SU-DHL-6 (cell line): ENCODE data around the gene GPR180.

Experiments used
- H2AFZ ChIP-seq: fragments of 200-600 bp; sonication (generic); 2 replicates; pipeline ENCODE4 v1.6.1; 2014; ENCODE audit warnings: low read depth, mild to moderate bottlenecking, moderate library complexity, mixed read lengths, antibody characterized with exemption, low read length; ENCODE audit not compliant: severe bottlenecking
- H3F3A ChIP-seq: fragments of 200-600 bp; shearing (Covaris generic); 2 replicates; pipeline ENCODE4 v1.6.0; 2016; ENCODE audit warnings: antibody characterized with exemption, mild to moderate bottlenecking; ENCODE audit not compliant: insufficient read depth
- H3K27ac ChIP-seq: fragments of 200-600 bp; sonication (generic); 2 replicates; pipeline ENCODE4 v1.5.1; 2016; ENCODE audit warnings: low read depth, mild to moderate bottlenecking, low read length, moderate library complexity, mixed read lengths
- H3K27me3 ChIP-seq: fragments of 200-600 bp; sonication (generic), shearing (Covaris generic); 2 replicates; pipeline ENCODE4 v1.6.0; 2014; ENCODE audit warnings: mild to moderate bottlenecking, low read length
- H3K36me3 ChIP-seq: fragments of 200-600 bp; sonication (generic); 2 replicates; pipeline ENCODE4 v1.6.1; 2014; ENCODE audit warnings: mild to moderate bottlenecking, low read length, mixed read lengths
- H3K4me2 ChIP-seq: fragments of 300-600, 200-600 bp; shearing (Covaris generic), sonication (generic); 2 replicates; pipeline ENCODE4 v1.6.0; 2014; ENCODE audit warnings: low read length, low read depth, mild to moderate bottlenecking; ENCODE audit not compliant: poor library complexity, severe bottlenecking
- H3K4me3 ChIP-seq: fragments of 200-600 bp; sonication (generic); 2 replicates; pipeline ENCODE4 v1.5.1; 2014; ENCODE audit warnings: antibody characterized with exemption, low read length, mild to moderate bottlenecking, mixed read lengths; ENCODE audit not compliant: insufficient read depth, poor library complexity, severe bottlenecking
- H3K79me2 ChIP-seq: fragments of 200-600 bp; sonication (generic); 2 replicates; pipeline ENCODE4 v1.6.1; 2014; ENCODE audit warnings: mild to moderate bottlenecking, low read length, moderate library complexity; ENCODE audit not compliant: insufficient read depth
- H3K9ac ChIP-seq: fragments of 200-600 bp; sonication (generic); 2 replicates; pipeline ENCODE4 v1.7.0; 2014; ENCODE audit warnings: mild to moderate bottlenecking, low read length
- H3K9me2 ChIP-seq: fragments of 200-600 bp; sonication (generic); replicated peaks from 2 replicates; pipeline ENCODE4 v1.6.1; 2014; ENCODE audit warnings: low read length; ENCODE audit not compliant: insufficient read depth
- H3K9me3 ChIP-seq: fragments of 200-600 bp; sonication (generic); 2 replicates; pipeline ENCODE4 v1.6.1; 2014; ENCODE audit warnings: low read length, mixed read lengths; ENCODE audit not compliant: insufficient read depth
- H4K20me1 ChIP-seq: fragments of 200-600 bp; sonication (generic); 2 replicates; pipeline ENCODE4 v1.6.1; 2014; ENCODE audit warnings: low read depth, mild to moderate bottlenecking, antibody characterized with exemption, low read length, moderate library complexity, mixed read lengths
- CTCF ChIP-seq: fragments of 200-600 bp; sonication (generic); IDR thresholded peaks from one replicate; pipeline ENCODE4 v1.5.1; 2017; ENCODE audit warnings: antibody characterized with exemption, mild to moderate bottlenecking, low read length, moderate library complexity; ENCODE audit not compliant: insufficient read depth, poor library complexity, severe bottlenecking
- EZH2phosphoT487 ChIP-seq: fragments of 200-600 bp; sonication (generic), shearing (Covaris generic); conservative IDR thresholded peaks from 2 replicates; pipeline ENCODE4 v1.6.1; 2018; ENCODE audit warnings: mild to moderate bottlenecking, antibody characterized with exemption, low read length, moderate library complexity, mixed read lengths

GPR180 gene

GRCh38 chr13:94561126-94561525 is 40.5 kb upstream of the GPR180 start:
- Histone ChIP-seq H3K27me3 (no peaks in the 10 kb centered on the region), H3K27ac (no peak overlapping the region), H3K36me3 (no peaks in the 10 kb centered on the region), H3K9me3 (no peaks in the 10 kb centered on the region), H3K4me2 (no peak overlapping the region), H3K4me3 (no peak overlapping the region), H3K9ac (no peak overlapping the region), H4K20me1 (no peaks in the 10 kb centered on the region), H3F3A (no peaks in the 10 kb centered on the region), H3K9me2 (no peaks in the 10 kb centered on the region), H2AFZ (no peak overlapping the region), H3K79me2 (no peaks in the 10 kb centered on the region)
- TF ChIP-seq EZH2phosphoT487 (no peak), CTCF (no peak)

- no peak overlapping the region for H2AFZ ChIP-seq
- TF ChIP-seq CTCF (no peak), EZH2phosphoT487 (no peak)
- H3K4me2 ChIP-seq = no peak overlapping the region
- no peaks in the 10 kb centered on the region for H3K9me3 ChIP-seq
- no peaks in the 10 kb centered on the region for H3K79me2 ChIP-seq
- no peak overlapping the region for H3K9ac ChIP-seq
- no peak overlapping the region for H3K4me3 ChIP-seq
- no peak overlapping the region for H3K27ac ChIP-seq
- H3K9me2 ChIP-seq = no peaks in the 10 kb centered on the region
- H3K36me3 ChIP-seq = no peaks in the 10 kb centered on the region
- H3F3A ChIP-seq = no peaks in the 10 kb centered on the region
- H4K20me1 ChIP-seq = no peaks in the 10 kb centered on the region
- no peaks in the 10 kb centered on the region for H3K27me3 ChIP-seq
Measured at GRCh38 chr13:94567581-94567980, 34.1 kb upstream of the GPR180 start.

- Histone ChIP-seq H3K36me3 (peaks cover 3% of the 10 kb centered on the region; the same call in 1 of the 2 replicates), H3K27ac (no peak overlapping the region), H3K27me3 (no peaks in the 10 kb centered on the region), H3K9me3 (no peaks in the 10 kb centered on the region), H4K20me1 (no peaks in the 10 kb centered on the region), H3K4me2 (no peak overlapping the region), H3K4me3 (no peak overlapping the region), H2AFZ (no peak overlapping the region), H3F3A (no peaks in the 10 kb centered on the region), H3K9ac (no peak overlapping the region), H3K9me2 (no peaks in the 10 kb centered on the region), H3K79me2 (no peaks in the 10 kb centered on the region)
- TF ChIP-seq EZH2phosphoT487 (no peak), CTCF (no peak)
Measured at GRCh38 chr13:94568443-94568842, 33.2 kb upstream of the GPR180 start.
